ENCODE results near the gene PANX2. TPM values are rescaled to one million over a fixed set of nuclear protein-coding genes. Genes with fewer than 3 reads are reported as not detected.

Gene PANX2
- total and polyA plus RNA-seq, 2 of the 13 experiments (the other 11 are each of a cell fraction or from before 2014, with no cell fraction given), result 0.15 to 1.1 TPM

DNA sequence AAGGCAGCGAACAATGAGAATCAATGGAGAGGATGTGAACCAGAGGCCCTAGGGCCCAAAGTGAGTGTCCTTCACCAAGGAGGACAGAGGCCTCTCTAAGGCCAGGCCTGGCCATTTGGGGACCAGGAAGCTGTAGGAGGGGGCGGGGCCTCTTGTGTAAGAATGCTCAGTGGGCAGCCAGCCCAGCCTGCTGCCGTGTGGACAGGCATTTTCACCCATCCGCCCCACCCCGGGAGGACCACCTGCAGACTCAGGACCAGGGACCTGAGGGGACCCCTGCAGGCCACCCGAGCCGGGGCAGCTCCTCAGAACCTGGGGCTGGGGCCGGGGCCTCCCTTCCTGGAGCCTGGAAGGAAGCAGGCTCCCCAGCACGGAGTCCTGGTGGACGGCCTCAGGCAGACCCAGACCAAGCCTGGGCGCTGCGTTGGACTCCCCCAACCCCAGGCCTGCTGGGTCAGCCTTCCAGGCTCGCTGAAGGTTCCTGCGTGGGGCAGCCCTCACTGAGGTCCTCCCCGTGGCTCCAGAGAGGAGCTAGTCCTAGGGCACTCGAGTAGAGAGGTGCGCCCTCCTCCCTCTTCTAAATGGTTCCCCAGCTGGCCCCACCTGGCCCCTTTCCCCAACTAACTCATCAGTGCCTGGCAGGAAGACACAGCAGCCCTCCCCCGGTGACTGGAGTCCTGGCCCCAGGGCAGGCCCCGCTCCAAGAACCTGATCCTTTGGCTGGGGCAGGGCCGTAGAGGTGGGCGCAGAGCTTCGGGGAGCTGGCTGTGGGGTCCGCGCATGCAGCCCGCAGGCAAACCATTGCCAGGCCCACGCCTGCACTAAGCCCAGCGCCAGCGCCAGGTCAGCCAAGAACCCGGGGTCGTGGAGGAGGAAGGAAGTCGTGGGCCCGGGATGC is 13.7 kb downstream of the PANX2 start (continued):
- TF ChIP-seq EED (CRISPR knock-in tag; IDR thresholded peaks at IDR 0.05) (no peak), RBFOX2 (IDR thresholded peaks at IDR 0.05; ENCODE audit: low read depth, low read length) (0 out of 2 replicates have a peak, but pooled peaks have one; percentile 39), ZBTB1 (CRISPR knock-in tag; IDR thresholded peaks at IDR 0.05; ENCODE audit: borderline replicate concordance) (no peak), CREM (IDR thresholded peaks at IDR 0.05) (no peak), CREM (CRISPR knock-in tag; IDR thresholded peaks at IDR 0.05) (no peak), GMEB1 (CRISPR knock-in tag; IDR thresholded peaks at IDR 0.05; ENCODE audit: borderline replicate concordance) (0 out of 2 replicates have a peak, but pooled peaks have one; percentile 11), TOE1 (CRISPR knock-in tag; IDR thresholded peaks at IDR 0.05) (no peak), KLF6 (CRISPR knock-in tag; IDR thresholded peaks at IDR 0.05) (0 out of 2 replicates have a peak, but pooled peaks have one; percentile 21), LCORL (IDR thresholded peaks at IDR 0.05) (no peak), LCORL (CRISPR knock-in tag; IDR thresholded peaks at IDR 0.05) (peak; percentile 66; the same call in 1 of the 2 replicates), ELF1 (CRISPR knock-in tag; IDR thresholded peaks at IDR 0.05) (peak; percentile 72; the same call in 1 of the 2 replicates)
- TF ChIP-seq, protein P1, sequence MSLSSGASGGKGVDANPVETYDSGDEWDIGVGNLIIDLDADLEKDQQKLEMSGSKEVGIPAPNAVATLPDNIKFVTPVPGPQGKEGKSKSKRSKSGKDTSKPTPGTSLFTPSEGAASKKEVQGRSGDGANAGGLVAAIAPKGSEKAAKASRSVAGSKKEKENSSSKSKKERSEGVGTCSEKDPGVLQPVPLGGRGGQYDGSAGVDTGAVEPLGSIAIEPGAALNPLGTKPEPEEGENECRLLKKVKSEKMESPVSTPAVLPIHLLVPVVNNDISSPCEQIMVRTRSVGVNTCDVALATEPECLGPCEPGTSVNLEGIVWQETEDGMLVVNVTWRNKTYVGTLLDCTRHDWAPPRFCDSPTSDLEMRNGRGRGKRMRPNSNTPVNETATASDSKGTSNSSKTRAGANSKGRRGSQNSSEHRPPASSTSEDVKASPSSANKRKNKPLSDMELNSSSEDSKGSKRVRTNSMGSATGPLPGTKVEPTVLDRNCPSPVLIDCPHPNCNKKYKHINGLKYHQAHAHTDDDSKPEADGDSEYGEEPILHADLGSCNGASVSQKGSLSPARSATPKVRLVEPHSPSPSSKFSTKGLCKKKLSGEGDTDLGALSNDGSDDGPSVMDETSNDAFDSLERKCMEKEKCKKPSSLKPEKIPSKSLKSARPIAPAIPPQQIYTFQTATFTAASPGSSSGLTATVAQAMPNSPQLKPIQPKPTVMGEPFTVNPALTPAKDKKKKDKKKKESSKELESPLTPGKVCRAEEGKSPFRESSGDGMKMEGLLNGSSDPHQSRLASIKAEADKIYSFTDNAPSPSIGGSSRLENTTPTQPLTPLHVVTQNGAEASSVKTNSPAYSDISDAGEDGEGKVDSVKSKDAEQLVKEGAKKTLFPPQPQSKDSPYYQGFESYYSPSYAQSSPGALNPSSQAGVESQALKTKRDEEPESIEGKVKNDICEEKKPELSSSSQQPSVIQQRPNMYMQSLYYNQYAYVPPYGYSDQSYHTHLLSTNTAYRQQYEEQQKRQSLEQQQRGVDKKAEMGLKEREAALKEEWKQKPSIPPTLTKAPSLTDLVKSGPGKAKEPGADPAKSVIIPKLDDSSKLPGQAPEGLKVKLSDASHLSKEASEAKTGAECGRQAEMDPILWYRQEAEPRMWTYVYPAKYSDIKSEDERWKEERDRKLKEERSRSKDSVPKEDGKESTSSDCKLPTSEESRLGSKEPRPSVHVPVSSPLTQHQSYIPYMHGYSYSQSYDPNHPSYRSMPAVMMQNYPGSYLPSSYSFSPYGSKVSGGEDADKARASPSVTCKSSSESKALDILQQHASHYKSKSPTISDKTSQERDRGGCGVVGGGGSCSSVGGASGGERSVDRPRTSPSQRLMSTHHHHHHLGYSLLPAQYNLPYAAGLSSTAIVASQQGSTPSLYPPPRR (CRISPR knock-in tag; IDR thresholded peaks at IDR 0.05; ENCODE audit: borderline replicate concordance), result 0 out of 2 replicates have a peak, but pooled peaks have one; percentile 6
- TF ChIP-seq, protein P2, sequence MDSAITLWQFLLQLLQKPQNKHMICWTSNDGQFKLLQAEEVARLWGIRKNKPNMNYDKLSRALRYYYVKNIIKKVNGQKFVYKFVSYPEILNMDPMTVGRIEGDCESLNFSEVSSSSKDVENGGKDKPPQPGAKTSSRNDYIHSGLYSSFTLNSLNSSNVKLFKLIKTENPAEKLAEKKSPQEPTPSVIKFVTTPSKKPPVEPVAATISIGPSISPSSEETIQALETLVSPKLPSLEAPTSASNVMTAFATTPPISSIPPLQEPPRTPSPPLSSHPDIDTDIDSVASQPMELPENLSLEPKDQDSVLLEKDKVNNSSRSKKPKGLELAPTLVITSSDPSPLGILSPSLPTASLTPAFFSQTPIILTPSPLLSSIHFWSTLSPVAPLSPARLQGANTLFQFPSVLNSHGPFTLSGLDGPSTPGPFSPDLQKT (CRISPR knock-in tag; IDR thresholded peaks at IDR 0.05; ENCODE audit: borderline replicate concordance), result no peak
- TF ChIP-seq, protein P3, sequence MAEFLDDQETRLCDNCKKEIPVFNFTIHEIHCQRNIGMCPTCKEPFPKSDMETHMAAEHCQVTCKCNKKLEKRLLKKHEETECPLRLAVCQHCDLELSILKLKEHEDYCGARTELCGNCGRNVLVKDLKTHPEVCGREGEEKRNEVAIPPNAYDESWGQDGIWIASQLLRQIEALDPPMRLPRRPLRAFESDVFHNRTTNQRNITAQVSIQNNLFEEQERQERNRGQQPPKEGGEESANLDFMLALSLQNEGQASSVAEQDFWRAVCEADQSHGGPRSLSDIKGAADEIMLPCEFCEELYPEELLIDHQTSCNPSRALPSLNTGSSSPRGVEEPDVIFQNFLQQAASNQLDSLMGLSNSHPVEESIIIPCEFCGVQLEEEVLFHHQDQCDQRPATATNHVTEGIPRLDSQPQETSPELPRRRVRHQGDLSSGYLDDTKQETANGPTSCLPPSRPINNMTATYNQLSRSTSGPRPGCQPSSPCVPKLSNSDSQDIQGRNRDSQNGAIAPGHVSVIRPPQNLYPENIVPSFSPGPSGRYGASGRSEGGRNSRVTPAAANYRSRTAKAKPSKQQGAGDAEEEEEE (CRISPR knock-in tag; IDR thresholded peaks at IDR 0.05; ENCODE audit: borderline replicate concordance), result no peak

Data from HepG2 (cell line).